Fibroblast of lung (primary cell): ENCODE measurements around the gene SMAGP.

ENCODE experiments used
- EZH2 ChIP-seq: IDR thresholded peaks from 2 replicates; pipeline ENCODE4 v1.5.1; 2012; ENCODE audit warnings: low read length, control low read depth, mild to moderate bottlenecking; ENCODE audit errors: missing control alignments
- TF ChIP-seq, protein P1 (sequence below), 2 donors: IDR thresholded peaks in 1 of 2; conservative IDR thresholded peaks in 1 of 2; 1 replicate in 1 of 2; 2 replicates in 1 of 2; pipeline ENCODE4 v1.5.1; 2011 to 2012; ENCODE audit warnings: low read length in 2 of 2, control low read depth in 1 of 2, inconsistent platforms in 1 of 2, low read depth in 1 of 2, mild to moderate bottlenecking in 1 of 2

DNA sequence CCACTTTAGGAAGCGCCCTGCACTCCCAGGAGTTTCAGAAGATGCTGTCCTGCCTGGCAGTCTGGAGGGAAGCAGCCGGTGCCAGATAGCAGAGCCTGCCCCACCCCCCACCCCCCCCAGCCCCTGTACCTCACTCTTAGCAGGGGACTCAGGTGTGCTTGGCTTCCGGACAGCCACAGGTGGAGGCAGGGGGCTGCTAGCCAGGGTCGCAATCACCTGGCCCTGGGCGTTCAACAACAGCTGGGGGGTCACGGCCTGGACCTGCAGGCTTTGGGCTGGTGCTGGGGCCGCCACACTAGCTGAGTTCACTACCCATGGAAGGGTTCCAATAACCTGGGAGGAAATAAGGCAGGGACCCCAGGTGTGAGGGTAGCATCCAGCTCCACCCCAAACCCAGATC is 74.4 kb downstream of the SMAGP start:
- TF ChIP-seq, protein P1, sequence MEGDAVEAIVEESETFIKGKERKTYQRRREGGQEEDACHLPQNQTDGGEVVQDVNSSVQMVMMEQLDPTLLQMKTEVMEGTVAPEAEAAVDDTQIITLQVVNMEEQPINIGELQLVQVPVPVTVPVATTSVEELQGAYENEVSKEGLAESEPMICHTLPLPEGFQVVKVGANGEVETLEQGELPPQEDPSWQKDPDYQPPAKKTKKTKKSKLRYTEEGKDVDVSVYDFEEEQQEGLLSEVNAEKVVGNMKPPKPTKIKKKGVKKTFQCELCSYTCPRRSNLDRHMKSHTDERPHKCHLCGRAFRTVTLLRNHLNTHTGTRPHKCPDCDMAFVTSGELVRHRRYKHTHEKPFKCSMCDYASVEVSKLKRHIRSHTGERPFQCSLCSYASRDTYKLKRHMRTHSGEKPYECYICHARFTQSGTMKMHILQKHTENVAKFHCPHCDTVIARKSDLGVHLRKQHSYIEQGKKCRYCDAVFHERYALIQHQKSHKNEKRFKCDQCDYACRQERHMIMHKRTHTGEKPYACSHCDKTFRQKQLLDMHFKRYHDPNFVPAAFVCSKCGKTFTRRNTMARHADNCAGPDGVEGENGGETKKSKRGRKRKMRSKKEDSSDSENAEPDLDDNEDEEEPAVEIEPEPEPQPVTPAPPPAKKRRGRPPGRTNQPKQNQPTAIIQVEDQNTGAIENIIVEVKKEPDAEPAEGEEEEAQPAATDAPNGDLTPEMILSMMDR (conservative IDR thresholded peaks at IDR 0.05 in 1 of 2, IDR thresholded peaks at IDR 0.05 in 1 of 2; ENCODE audit: low read depth in 1 of 2, low read length in 2 of 2), result no peak
- no peak for TF ChIP-seq EZH2
